DMS 273 (cell line): ENCODE results near the gene RGSL1.

Source experiments
- DNase-seq: peaks from one replicate; lab custom pipeline; 2025; ENCODE audit not compliant: unreplicated experiment; lab: John Stamatoyannopoulos, UW

The RGSL1 gene

DNA sequence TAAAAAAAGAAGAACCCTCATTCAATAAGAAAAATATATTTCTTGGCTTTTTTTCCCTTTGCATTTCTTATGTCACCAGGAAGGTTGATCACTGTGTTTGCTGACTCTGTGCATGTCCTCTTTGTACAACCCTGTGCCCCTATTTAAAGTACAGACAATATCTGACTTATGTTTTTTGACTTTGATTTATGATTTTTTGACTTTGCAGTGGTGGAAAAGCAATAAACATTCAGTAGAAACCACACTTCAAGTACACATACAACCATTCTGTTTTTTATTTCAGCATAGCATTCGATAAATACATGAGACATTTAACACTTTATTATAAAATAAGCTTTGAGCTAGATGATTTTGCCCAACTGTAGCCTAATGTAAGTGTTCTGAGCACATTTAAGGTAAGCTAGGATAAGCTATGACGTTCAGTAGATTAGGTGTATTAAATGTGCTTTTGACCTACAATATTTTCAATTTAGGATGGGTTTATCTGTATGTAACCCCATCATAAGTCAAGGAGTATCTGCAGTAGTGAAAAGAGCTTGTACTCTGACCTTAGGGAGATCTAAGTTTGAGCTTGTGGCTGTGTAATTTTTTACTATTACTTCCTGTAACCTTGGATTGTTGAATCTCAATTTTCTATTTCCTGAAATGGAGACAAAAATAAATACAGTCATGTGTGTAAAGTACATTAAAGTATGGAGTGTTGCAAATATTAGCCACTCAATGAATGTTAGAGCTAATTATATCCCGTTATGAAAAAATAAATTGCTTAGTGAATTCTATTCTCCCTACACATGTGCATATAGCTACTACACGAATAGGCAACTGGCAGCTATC is 137.9 kb downstream of the RGSL1 start:
- DNase-seq: no peak

DNA sequence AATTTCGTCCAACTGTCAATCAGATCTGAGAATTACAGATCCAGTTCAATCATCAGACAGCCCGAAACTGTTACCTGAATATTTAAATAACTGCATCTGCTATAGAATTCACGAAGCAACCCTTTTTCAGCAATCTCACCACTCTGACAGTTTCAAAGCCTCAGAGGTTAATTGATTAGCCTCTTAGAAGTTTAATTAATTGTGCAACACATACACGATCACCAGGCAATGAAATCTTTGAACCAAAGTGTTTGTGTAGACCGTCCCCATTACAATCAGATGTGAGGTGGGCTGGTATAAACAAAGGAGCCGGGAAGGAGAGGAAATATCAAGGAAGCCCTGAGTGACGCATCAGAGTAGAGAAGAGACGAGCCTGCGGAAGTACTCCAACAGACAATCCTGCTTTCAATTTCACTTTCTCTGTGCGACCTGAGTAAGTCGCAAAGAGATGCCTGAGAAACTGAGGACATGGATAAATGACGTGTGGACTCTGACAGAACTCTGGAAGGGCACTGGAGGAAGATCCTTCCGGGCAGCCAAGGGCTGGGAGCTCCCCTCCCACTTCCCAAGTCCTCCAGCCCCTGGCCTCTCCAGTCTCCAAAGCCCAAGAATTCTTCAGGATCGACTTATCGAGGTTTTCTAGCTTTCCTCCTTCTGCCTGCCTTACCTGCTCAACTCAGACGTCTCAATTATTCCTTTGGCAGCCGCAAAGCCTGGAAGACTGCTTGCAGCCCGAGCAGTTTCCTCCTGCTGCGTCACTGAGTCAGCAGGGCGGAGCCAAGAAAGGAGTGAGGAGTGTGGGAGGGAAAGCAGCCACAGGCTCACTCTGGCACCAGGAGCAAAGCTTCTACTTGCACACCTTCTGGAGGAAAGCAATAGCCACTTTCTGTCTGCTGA is 138.8 kb downstream of the RGSL1 start, which contains the start of gene RNASEL:
Gene RNASEL (minus strand): TSS at position 757 of the 897 bp plus-strand sequence. CDS start 2,450 bp downstream, outside the sequence.
- DNase-seq: peak; percentile 42

DNA sequence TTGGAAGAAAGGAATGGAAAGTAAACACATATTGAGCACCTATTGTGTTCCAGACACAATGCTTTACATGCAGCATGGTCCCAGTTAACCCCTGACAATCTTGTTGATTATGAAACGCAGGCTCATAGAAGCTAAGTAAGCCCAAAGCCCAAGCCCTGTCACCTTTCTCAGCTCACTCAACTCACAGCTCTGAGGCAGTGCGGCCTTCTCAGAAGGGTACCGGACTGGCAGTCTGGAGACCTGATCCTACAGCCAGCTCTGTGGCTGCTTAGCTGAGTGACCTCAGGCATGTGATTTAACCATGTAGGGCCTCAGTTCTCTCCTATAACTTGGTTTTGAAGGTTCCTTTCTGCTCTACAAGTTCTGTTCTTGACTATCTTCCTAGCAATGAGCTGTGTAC is 139.6 kb downstream of the RGSL1 start:
- DNase-seq: no peak

DNA sequence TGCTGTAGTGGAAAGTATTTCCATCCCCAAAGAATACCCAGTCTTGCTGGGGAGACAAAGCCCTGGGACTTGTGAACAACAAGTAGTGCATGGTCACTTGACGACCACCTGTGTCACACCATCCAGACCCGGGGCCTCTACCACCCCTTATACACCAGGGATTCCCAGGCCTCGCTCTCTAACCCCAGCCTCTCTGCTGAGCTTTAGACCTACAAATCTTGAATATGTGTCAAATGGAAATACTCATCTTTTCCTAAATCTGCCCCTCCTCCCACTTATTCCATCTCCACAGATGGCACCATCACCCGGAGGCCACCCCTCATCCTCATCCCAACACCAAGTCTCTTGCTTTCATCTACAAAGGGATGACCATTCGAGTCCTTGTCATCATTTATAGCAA is 140.0 kb downstream of the RGSL1 start:
- no peak for DNase-seq

DNA sequence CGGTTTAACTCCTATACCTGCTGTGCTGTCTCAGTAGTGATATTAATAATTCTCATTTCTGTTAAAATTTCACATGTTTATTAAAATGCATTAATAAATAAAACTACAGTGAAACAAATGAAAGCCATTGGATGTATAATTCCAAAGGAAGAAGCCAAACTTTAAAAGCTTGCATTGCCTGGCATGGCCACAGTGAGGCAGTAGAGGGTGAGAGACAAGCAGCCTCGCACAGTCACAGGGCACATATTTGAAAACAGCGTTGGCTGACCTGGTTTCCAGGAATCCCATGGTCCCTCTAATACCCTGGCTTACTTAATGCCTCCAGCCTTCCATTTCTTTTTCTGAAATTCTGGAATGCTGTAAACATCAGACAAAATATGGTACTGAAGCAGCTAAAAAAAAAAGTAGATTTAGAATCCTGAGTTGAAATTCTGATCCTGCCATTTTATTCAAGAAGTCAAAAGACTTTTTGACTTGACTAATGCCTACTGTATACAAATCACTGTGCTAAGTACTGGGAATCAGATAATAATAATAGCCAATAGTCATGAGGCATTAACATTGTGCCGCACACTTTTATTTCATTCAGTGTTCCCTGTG is 145.8 kb downstream of the RGSL1 start:
- peak; percentile 91 for DNase-seq

DNA sequence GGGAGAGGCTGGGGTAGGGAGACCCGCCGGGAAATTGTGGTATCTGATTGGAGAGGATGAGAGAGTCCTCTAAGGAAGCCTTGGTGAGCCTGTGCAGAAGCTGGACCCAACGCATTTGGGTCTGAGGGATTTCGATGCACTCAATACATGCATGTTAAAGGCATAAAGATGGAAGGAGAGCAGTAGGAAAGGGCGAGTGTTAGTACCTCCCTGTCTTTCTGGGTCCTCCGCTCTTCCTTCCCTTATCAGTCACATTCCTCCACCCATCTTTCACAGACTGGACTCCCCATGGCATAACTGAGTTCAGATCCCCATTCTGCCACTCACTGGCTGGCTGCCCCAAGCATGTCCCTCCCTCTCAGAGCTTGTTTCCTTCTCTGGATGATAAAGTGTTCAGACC is 147.0 kb downstream of the RGSL1 start:
- peak; percentile 71 for DNase-seq

DNA sequence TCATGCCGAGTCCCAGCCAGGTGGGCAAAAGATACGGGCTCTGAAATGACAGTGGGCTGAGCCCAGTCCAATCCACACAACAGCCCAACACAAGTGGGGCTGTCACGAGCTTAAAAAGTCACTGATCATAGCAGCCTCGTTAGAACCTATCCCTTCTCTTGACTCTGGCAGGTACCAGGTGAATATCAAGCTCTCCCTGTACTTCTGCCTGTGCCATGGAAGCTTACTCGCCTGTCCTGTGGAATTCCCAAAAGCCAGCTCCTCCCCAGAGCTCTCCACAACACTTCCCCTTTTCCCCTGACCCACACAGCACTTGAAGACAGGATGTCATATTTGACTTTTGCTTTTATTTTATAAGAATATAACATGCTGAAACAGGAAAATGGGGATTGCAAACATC is 148.3 kb downstream of the RGSL1 start:
- peak; percentile 58 for DNase-seq

DNA sequence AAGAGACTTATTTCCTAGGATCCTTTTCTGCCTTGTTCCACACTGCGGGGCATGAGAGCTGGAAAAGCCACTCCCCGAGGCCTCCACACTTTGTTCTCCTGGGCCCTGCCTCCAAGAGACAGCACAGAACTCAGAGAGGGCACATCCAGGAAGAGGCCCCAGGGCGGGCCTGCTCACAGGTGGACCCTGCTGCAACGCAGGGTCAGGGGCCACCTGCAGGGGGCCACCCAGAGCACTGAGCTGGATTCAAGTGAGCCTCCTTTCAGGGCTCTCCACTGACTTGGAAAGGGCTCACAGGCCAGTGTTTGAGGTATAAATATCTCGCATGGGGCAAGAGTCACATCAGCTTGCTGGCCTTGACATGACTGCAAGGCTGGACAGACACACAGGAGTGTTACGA is 149.4 kb downstream of the RGSL1 start:
- peak; percentile 79 for DNase-seq

DNA sequence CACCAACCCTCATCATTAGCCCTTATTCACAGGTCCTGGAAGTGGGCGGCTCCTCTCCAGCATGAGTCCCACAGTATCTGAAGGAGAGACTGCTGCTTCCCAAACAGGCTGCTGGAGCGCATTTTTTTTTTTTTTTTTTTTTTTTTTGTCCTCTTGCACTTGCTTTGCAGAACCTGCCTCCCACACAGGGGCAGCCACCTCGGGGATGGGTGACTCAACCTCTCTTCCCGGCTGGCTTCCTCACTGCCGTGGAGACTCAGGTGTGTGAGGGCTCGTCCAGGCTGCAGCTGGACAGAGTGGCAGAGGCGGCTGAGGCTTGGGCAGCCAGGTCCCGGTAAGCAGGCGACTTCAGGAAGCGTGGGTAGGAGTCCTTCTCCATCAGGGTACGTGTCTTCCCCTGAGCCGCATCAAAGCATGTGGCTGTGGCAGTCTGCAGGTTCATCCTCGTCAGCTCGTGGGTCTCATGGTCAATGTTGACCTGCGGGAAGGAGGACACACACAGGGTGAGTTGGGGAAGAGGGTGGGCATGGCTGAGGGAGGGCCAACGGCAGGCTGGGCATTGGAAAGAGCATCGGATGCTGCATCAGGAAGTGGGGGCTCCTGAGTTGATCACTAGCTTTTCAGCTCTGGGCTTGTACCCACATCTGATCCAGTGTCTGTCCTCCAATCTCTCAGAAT is 150.2 kb downstream of the RGSL1 start:
- no peak for DNase-seq

DNA sequence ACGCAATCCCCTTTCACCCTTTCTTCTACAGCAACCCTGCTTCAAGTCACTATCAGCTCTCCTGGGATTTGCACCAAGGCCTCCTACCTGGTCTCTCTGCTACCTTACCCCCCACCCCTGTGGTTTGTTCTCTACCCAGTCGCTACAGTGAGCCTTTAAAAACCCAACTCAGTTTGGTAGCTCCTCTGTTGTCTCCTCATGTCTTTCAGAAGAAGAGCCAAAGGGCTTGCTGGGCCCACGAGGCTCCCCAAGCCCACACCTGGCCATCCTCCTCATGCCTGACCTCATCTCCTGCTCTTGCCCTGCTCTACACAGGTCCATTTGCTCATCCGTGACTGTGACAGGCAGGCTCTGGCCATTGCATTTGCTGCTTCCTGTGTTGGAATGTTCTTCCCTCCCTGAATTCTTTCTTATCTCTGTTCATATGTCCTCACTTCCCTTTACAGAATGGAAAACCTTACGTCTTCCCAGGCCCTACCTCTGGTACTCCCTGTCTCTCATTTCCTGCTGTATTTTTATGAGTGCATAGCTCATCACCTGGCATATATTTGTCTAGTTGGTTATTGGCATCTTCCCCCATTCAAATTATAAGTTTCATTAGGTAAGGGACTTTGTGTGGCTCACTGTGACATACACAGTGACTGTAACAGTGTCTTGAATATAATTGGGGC is 150.9 kb downstream of the RGSL1 start:
- no peak for DNase-seq

DNA sequence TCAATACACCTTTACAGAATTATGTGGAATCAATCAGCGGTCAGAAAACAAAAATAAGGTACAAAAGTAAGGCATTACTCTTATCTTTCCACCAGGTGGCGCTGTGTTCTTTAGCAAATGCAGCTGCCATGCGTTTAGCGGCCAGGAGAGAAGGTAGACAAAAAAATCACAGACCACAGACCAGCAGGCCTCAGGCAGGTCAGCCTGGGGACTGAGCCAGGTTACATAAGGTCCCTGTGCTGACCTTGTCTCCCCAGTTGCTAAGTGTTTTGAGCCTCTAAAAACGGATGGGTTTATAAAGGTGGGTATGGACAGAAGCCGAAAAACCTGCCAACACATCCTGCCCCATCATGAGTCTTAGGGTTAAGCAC is 151.5 kb downstream of the RGSL1 start:
- DNase-seq: peak; percentile 88

DNA sequence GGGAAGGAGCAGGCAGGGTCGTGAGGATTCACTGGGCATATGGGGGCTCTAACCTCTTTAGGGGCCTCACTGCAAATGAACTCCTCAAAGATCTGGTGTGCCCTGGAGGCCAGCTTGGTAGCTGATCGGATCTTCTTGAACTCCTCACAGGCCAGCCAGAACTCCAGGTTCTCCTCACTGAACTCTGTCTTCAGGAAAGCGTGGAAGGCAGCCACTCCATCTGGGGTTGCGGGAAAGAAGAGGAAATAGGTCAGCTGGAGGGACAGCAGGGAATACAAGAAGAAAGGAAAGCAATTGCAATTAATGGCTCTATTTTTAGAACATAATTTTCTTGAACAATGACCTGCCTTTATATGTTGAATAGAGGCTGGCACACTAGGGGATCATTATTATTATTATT is 152.0 kb downstream of the RGSL1 start:
- DNase-seq: no peak

DNA sequence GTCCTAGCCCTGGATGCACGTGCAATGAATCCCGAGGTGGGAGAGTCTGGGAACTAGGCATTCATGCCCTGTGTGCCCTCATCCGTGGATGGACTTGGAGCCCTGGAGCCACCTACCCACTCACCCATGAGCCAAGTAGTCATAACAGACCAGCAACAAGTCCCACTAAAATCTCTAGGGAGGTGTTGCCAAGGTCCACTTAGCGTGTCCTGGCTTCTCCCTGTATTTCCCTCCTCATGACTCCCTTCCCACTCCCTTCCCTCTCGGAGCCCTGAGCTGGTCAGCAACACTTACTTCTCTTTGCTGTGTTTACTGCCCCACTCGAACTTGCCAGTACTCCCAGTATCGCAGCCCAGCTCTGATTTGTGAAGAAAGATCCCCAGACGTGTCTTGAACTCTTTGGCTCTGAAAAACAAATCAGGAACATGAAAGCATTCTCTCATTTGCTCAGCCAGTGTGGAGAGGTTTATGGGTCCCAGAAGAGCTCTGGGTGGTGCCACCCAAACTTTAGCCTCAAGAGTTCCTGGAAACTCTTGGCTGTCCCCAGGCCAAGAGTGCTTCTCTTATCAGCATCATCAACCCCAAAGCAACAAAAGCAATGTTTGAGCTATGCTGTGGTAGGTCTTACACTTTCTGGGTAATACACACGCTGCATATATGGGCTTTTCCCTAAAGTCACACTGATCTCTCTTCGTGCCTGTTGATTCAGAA is 153.1 kb downstream of the RGSL1 start:
- DNase-seq: no peak

DNA sequence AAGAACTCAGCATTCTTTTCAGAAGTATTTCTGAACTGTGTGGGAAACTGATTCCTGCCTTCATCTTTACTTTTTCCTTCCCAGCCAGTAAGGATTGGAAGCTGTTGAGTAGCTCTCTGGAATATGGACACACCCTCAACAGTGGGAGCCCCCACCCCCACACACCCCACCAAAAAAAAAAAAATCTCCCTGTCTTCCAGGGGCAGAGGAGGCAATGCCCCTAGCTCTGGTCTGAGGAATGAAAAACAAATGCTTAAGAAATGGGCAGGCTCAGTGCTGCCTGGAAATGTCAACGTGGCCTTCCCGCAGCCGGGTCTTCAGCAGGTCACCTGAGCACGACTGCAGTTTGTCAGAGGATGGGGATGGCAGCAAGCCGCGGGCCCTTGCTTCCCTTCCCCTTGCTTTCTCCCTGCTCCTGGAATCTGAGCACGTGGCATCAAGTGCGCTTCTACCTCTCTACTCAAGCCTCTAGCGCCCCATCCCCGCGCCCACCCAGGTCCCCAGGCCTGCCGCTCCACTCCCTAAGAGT is 153.8 kb downstream of the RGSL1 start:
- DNase-seq: no peak

DNA sequence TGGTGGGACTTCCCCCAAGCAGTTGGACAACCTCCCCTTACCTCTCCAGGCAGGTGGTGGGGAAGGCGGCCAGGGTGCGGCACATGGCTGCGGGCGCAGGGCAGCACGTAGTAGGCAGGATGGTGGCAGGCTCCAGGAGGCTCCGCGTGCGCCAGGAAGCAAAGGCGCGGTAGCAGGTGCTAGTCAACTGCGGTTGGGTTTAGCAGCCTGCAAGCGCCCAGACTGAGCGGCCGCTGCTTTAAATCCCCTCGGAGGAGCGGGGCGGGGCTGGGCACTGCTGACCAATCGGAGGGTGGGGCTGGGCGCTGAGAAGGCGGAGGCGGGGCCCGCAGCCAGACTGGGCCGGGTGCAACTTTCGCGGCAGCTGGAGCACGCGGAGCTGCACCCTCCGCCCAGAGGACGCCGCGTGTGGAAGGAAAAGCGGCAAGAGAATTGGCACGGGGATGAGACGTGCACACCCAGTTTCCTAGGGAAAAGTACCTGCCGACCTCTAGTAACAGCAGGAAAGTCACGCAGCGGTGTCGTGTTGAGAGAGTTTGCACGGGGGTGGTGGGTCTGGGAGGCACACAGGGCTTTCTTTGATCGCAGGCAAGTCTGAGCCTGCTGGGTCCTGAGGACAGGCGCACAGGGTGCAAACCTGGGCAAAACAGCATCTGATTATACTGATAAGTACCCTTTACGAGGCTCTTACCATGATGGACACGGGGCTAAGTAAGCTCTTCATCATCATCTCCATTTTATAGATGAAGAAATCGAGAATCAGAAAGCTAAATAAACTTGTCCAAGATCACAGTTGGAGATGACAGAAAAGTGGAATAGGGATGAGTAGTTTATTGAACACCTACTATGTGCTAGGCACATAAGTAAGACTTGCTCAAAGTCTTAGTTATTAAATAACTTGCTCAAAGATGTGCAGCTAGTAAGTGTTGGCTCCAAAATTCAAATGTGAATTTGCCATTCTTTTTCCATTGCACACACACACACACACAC is 154.5 kb downstream of the RGSL1 start, which contains the start of gene RGS16:
Gene RGS16 (minus strand): TSS at position 215 of the 990 bp plus-strand sequence. CDS start 130 bp downstream, at position 85.
- peak; percentile 99 for DNase-seq

DNA sequence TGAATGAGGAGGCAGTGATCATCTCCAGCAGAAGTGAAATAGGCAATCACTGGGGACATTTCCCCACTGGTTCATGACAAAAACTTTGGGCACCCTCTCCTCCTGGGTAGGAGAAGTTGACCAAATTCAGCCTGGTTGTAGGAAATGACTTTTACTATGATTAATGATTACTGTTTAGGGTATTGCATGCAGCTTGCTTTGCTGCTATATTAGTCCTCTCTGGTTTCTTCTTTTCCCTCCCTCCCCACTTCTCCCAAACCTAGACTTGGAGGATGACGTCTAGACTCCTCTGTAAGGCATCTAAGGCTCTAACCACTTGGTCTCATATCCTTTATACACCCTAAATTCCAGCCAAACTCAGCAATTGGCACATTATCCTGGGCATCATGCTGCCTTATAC is 157.6 kb downstream of the RGSL1 start:
- DNase-seq: no peak

DNA sequence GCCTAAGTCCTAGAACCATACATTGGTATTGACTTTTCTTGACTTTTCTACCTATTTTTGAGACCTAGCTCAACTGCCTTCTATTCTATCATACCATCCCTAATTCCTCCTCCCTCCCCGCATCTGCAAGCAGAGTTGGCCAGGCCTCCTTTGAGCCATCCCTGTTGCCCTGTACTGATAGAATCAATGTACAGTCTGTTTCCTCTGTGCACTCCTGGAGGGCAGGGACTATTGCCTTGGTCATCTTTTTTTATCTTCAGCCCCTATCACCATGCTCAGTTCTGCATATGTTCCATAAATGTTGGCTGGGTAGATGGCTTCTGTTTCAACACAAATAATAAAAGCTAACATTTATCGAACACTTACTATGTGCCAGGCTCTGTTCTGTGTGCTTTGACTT is 158.3 kb downstream of the RGSL1 start:
- no peak for DNase-seq
